Esophagus muscularis mucosa (tissue), 3 donors: Measurements from ENCODE around the gene PTGIS.

Experiments
- POLR2A ChIP-seq: fragments of 450-650 bp; IDR thresholded peaks from one replicate; pipeline ENCODE4 v1.6.1; 2017; ENCODE audit warnings: antibody characterized with exemption, moderate library complexity, mild to moderate bottlenecking, low read depth
- TF ChIP-seq, protein P1 (sequence below), 3 experiments: fragments of 200-600 bp in 2 of 3; fragments of 450-650 bp in 1 of 3; sonication (generic) in 2 of 3; IDR thresholded peaks; one replicate each; pipeline ENCODE4 v1.5.1; 2017 to 2019; ENCODE audit warnings: antibody characterized with exemption in 3 of 3, mild to moderate bottlenecking in 2 of 3, moderate library complexity in 1 of 3

DNA sequence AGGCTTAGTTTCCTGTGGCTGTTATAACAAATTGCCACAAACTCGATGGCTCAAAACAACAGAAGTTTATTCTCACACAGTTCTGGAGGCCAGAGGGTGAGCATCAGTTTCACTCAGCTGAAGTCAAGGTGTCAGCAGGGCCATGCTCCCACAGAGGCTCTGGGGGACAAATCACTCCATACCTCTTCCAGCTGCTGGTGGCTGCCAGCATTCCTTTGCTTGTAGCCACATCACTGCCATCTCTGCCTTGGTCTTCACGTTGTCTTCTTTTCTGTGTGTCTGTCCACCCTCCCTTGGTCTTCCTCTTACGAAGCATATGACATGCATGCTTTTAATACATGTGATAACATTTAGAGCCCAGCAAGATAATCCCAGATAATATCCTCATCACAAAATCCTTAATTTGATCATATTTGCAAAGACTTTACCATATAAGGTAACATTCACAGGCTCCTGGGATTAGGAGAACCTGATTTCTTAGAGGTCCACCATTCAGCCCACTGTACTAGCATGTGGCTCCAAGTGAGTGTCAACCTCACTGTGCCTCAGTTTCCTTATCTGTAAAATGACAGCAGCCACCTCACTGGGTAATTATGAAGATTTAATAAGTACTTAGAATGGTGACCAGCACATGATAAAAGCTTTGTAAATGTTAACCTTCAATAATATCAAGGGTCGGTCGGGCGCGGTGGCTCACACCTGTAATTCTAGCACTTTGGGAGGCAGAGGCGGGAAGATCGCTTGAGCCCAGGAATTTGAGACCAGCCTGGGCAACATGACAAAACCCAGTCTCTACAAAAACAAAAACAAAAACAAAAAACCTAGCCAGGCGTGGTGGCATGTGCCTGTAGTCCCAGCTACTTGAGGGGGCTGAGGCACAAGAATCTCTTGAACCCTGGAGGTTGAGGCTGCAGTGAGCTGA lies 14.7 kb upstream of the PTGIS start:
- no peak for TF ChIP-seq POLR2A
- TF ChIP-seq, protein P1, sequence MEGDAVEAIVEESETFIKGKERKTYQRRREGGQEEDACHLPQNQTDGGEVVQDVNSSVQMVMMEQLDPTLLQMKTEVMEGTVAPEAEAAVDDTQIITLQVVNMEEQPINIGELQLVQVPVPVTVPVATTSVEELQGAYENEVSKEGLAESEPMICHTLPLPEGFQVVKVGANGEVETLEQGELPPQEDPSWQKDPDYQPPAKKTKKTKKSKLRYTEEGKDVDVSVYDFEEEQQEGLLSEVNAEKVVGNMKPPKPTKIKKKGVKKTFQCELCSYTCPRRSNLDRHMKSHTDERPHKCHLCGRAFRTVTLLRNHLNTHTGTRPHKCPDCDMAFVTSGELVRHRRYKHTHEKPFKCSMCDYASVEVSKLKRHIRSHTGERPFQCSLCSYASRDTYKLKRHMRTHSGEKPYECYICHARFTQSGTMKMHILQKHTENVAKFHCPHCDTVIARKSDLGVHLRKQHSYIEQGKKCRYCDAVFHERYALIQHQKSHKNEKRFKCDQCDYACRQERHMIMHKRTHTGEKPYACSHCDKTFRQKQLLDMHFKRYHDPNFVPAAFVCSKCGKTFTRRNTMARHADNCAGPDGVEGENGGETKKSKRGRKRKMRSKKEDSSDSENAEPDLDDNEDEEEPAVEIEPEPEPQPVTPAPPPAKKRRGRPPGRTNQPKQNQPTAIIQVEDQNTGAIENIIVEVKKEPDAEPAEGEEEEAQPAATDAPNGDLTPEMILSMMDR (IDR thresholded peaks at IDR 0.05): no peak
